HG03558 (cell line): ENCODE data around the gene ZNF581.

ENCODE experiments used
- ATAC-seq: cut with Tn5 transposase; IDR thresholded peaks from one replicate; pipeline ENCODE4 v1.9.1; 2021; ENCODE audit warnings: moderate number of reproducible peaks; ENCODE audit not compliant: unreplicated experiment; ENCODE audit errors: extremely low read depth

ZNF581 gene

DNA sequence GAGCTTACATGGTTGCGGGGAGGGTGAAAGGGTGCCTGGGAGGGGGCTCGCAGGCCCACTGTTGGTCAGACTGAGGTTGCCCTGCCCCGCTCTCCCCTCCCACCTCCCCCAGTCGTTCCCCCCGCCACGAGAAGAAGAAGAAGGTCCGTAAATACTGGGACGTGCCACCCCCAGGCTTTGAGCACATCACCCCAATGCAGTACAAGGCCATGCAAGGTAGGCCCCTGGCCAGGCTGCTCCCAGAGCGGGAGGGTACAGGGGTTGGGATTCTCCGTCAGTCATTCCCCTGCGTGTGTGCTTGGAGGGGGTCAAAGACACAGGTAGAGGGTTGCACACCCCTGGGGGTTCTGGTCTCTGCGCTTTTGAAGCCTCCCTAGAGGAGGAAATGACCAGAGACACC, 17.0 kb downstream of the ZNF581 start:
- ATAC-seq: no peak

GRCh38 chr19:55660991-55661390, 17.5 kb downstream of the ZNF581 start:
- ATAC-seq: no peak

- no peak for ATAC-seq
These were observed 18.4 kb downstream of the ZNF581 start for GRCh38 chr19:55661826-55662225.

DNA sequence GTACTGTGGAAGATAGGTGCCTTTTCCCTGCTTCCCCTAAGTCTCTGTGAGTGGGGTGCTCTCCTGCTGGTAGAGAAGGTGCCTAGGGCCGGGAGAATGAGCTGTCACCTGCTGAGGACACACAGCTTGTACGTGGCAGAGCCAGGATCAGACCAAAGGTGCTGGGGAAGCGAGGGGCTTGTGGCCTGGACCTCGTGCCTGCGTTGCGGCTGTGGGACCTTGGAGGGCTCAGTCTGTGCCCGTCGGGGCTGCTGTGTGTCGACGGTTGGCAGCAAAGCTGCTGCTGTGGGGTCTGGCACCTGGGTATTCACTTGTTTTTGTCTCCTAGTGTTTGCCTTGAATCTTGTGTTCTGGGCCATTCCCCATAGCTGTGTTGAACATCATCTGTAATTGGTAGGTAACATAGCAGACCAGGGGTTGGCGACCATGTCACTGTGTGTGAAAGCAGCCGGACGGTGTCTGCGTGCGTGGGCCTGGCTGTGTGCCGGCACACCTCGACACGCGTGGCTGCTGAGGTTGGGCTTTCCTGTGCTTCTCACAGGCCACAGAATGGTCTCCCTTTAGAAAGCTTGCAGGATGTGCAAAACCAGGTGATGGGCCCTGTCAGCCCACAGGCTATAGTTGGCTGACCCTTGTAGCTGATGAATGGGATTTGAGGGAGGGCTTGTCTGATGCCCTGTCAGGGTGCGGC, 20.5 kb downstream of the ZNF581 start:
- ATAC-seq: no peak

- no peak for ATAC-seq
These were observed 23.0 kb downstream of the ZNF581 start for GRCh38 chr19:55666343-55667005.

- ATAC-seq: no peak
These were observed 23.5 kb downstream of the ZNF581 start for GRCh38 chr19:55667006-55667381.

GRCh38 chr19:55667511-55667910, 24.1 kb downstream of the ZNF581 start:
- no peak for ATAC-seq

DNA sequence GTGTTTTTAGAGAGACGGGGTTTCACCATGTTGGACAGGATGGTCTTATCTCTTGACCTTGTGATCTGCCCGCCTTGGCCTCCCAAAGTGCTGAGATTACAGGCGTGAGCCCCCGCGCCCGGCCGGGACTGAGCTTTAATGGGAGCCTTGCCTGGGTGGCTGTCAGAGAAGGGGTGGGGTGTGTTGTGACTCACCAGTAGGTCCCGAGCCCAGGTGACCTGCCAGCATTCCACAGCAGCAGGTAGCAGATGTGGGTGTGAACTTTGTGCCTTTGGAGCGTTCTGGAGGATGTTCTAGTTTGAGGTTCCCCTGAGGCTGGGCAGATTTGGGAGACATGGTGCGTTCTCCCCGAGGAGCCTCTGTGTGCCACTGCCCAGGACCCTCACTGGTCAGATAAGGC, 24.5 kb downstream of the ZNF581 start:
- ATAC-seq: no peak

DNA sequence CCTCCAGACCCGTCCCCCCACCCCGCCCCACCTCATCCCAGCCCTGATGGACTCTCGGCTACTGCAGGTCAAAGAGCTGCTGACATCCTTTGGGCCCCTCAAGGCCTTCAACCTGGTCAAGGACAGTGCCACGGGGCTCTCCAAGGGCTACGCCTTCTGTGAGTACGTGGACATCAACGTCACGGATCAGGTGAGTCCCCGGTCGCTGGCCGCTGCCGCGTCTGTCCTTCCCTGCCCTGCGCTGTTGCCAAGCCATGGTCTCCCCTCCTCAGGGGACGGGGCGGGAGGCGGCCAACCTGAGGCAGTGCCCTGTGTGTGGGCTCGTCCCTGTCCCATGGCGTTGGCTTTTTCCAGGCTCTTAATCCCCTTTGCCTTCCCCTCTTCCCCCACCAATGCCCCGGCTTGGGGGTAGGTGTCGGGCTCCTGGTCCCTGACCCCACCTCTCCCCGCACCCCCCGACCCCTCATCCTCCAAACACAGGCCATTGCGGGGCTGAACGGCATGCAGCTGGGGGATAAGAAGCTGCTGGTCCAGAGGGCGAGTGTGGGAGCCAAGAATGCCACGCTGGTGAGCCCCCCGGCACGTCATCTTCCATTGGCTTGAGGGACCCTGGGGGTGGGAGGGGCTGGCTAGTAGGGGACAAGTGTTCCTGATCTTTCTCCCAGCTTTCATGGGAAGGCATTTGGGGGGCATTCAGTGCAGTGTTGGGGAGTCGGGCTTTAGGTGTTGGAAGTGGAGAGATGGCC, 25.3 kb downstream of the ZNF581 start:
- no peak for ATAC-seq

DNA sequence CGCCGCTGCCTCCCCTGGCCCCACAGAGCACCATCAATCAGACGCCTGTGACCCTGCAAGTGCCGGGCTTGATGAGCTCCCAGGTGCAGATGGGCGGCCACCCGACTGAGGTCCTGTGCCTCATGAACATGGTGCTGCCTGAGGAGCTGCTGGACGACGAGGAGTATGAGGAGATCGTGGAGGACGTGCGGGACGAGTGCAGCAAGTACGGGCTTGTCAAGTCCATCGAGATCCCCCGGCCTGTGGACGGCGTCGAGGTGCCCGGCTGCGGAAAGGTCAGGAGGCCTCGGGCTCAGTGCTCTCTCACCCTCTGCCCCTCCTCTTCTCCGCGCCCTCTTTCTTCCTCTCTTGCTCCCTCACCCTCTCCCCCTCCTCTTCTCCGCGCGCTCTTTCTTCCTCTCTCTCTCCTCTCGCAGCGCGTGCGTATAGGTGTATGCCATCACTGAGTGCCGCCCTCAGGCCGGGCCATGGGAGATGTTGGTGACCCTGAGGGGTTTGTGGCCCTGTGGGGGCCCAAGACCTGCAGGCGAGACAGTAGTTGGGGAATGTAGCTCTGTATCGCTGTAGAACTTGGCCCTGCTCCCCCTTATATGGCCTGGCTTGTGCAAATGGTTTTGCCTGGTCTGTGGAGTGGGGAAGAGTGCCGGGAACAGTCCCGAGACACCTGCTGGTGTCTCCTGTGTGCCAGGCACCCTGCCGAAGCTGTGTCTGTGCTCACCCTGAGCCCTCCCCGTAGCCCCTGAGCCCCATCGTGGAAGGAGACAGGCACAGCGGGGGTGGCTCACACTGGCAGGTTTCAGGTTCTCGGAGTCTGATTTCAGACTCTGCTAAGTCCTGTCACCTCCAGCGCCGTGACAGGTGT, 26.2 kb downstream of the ZNF581 start:
- ATAC-seq: no peak

GRCh38 chr19:55670280-55671053, 27.0 kb downstream of the ZNF581 start:
- no peak for ATAC-seq

DNA sequence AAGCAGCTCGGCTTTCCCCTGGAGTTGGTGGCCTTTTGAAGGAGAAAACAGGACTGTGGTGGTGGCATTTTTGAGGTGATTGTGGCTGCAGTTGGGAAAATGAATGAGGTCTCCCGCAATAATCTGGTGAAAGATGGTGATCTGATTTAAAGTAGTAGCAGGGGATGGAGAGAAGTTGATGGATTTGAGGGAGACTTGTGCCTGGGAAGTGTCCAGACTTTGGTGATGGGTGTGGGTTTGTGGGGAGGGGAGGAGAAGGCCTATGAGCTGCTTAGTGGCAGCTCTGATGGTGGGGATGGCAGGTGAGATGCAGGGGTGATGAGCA, 27.6 kb downstream of the ZNF581 start:
- no peak for ATAC-seq

DNA sequence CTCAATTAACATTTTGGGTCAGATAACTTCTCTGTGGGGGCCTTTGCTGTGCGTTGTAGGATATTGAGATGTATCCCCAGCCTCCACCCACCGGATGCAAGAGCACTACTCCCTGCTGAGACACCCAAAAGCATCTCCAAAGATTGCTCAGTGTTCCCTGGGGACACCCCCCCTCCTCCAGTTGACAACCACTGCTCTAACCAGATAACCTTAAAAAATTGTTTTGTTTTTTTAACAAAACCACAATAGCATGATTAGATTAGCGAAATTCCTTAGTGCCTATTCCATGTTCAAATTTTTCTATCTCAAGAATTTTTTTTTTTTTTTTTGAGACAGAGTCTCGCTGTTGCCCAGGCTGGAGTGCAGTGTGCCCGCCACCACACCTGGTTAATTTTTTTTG, 29.0 kb downstream of the ZNF581 start:
- ATAC-seq: no peak

DNA sequence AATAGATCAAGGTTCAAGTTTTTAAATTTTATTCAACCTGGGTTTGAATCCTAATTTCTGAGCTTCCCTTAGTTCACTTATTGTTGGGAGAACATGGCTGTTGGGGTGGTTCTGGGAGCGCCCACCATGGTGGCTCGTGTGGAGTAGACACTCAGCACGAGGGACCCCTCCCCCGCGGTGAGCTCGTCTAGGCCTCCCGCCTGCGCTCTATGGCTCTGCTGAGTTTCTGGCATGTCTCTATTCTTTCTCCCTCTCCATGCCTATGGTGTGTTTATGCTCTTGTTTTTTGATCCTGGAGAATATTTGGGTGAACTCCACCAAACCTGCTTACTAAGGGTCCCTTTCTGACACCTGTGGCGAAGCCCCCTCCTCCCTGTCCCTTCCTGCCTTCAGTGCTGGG, 30.0 kb downstream of the ZNF581 start:
- no peak for ATAC-seq

- ATAC-seq: no peak
These were observed 30.4 kb downstream of the ZNF581 start for GRCh38 chr19:55673889-55674288.

DNA sequence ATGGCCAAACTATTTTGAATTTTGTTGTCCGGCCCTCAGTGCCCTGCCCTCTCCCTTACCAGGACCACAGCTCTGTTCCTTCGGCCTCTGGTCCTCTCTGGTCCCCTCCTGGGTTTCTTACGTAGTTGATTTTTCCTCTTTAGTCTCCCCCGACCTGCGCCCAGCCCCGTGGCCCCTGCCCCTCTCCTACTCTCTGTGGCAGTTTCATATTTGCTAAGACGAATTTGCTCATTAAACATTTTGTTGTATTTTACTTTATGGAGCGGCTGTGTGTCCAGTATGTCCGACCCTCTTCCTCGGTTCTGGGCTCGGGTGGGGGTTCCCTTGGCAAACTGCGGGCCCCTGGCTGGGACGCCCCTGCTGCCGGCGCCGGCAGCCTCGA, 31.0 kb downstream of the ZNF581 start:
- ATAC-seq: no peak

DNA sequence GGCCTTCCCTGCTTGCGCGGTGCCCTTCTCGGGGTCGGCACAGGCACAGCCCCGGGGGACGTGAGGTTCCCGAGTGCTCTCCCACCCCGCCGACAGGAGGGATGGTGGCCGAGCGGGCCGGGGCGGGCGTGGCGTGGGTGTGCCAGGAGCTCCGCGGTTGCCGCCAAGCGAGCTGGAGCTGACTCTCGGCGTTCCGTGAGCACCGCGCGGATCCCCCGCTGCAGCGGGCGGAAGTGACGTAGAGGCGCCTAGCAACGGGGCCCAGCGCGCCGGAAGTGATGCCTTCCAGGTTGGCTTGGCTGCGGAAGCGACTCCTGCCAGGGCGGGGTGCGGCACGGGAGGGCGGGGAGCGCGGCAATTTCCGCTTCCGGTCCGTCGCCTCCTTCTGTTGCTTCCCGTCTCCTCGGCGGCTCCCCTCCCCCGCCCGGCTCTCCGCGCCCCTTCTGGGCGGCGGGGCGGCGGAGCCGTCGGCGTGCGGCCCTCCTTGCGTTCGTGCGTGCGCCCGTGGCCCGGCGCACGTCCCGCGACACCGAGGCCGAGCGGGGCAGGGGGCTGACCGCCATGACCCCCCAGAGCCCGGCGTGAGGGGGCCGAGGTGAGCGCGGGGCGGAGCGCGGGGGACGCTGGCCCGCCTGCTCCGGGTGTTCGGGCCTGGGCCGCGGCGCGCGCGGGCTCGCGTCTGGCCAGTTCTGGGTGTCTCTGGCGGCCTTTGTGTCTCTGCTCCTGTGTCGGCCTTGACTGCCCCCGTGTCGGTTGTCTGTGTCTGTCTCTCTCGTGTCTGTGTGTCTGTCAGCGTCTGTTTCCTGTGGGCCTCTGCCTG, 31.6 kb downstream of the ZNF581 start, which contains the start of gene EPN1:
Gene EPN1 (plus strand): TSS at position 386 of the 820 bp plus-strand sequence. CDS start 3,402 bp downstream, outside the sequence.
- peak; percentile 40 for ATAC-seq

DNA sequence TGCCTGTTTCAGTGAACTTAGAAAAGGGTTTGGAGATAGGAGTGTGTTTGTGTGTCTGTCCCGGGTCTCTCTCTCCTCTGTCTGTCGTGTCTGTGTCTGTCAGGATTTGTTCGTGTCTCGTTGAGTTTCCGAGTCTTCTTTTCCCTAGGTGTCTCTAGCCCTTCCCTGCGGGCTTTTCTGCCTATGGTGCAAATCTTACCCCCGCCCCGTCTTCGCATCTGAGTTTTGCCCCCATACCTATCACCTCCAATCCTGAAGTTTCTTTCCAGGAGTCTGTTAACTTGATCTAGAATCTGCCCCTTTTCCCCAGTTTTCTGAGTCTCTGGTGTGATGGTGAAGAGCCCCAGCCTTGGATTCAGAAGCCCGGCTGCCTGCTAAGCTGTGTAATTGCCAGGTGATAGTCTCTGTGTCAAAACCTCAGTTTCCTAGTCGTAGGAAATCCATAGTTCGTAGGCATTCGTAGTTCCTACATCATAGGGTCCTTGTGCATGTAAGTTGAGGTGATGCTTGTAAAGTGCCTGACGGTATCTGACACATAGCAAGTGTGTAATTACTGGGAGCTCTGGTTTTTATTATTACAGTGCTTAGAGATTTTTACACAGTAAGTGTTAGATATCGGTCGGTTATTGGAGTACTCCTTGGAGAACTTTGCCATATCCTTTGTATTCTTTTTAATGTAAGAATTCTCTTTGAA, 32.4 kb downstream of the ZNF581 start:
- ATAC-seq: no peak
